CD1c-positive myeloid dendritic cell (primary cell): ENCODE data around the gene GAMT.

Experiments
- DNase-seq: peaks from one replicate; pipeline ENCODE4 v3.0.0-alpha.2; 2016; ENCODE audit errors: extremely low spot score

The GAMT gene

DNA sequence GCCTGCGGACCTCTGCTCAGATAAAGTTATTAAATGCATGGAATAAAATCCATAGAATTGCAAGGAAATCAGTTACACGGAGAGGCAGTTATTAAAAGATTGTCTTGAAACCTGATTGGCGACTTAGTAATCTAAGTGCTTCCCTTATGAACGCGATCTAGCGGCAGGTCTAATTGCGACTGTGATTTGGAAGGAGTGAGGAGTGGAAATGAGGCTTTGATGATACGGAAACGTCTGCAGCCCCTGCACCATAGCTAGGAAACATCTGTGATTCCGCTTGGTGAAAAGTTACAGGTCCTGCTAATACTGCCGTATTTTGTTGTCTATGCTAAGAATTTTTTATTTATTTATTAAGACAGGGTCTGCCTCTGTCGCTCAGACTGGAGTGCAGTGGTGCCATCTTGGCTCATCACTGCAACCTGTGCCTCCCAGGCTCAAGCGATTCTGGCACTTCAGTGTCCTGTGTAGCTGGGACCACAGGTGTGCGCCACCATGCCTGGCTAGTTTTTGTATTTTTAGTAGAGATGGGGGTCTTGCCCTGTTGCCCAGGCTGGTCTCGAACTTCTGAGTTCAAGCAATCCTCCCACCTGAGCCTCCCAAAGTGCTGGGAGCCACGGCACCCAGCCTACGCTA, 16.7 kb downstream of the GAMT start:
- DNase-seq = peak; percentile 20

DNA sequence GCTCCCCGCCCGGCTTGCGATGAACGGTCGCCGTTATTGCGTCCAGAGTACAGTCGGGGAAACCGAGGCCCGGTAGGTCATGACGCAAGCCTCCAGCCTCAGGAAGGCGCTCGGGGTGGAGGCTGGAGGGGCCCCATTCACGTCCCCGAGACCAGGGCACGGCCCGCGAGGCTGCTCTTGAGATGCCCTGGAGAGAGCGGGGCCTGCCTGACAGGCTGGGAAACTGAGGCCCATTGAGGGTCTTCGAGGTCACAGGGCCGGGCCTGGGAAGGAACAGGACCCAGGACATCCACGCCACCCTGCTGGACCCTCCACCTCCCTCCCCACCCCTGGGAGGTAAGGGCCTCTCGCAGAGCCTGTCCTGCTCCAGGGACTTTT, 17.3 kb downstream of the GAMT start:
- no peak for DNase-seq

GRCh38 chr19:1383312-1384084, 17.8 kb downstream of the GAMT start, which contains the start of gene NDUFS7:
Gene NDUFS7, plus strand, starts transcription at chr19:1383907. Its CDS starts 20 bp downstream, at chr19:1383927.
- peak; percentile 96 for DNase-seq

- DNase-seq = no peak
Observed at GRCh38 chr19:1383017-1383311, 18.4 kb downstream of the GAMT start.

DNA sequence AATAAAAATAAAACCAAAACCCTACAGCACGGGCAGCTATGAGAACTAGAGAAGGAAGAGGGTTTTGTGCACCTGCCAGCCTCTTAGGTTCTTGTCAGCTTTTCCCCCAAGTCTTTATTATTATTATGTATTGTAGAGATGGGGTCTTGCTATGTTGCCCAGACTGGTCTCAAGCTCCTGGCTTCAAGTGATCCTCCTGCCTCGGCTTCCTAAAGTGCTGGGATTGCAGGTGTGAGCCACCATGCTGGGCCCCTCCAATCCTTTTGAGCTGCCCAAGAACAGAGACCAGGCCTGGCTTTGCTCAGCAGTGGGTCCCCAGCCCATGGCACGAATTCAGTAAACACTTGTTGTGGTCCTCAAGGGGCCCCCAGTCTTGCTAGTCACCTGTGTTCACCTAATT, 19.1 kb downstream of the GAMT start:
- DNase-seq = no peak

GRCh38 chr19:1379961-1380489, 21.3 kb downstream of the GAMT start:
- no peak for DNase-seq

GRCh38 chr19:1379126-1379905, 22.0 kb downstream of the GAMT start:
- DNase-seq = no peak

- no peak for DNase-seq
Observed at GRCh38 chr19:1377965-1378785, 23.2 kb downstream of the GAMT start.

GRCh38 chr19:1377176-1377964, 24.0 kb downstream of the GAMT start:
- no peak for DNase-seq

DNA sequence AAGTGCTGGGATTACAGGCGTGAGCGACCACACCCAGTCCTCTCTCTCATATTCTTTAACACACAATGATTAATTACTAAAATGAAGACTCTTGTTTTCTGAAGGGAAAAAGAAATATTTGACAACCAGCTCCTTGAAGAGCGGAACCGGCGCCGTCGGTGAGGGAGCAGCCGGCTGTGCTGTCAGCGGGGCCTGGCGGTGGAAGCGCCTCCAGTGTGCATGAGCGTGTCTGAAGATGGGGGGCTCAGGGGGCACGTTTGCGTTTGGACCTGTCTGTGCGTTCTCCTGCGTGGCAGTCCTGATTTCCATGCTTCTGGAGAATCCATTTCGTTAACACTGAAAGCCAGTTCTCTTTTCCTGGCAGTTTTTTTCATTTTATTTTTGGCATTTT, 24.9 kb downstream of the GAMT start:
- DNase-seq = no peak

- DNase-seq = no peak
Observed at GRCh38 chr19:1374250-1374577, 27.1 kb downstream of the GAMT start.

DNA sequence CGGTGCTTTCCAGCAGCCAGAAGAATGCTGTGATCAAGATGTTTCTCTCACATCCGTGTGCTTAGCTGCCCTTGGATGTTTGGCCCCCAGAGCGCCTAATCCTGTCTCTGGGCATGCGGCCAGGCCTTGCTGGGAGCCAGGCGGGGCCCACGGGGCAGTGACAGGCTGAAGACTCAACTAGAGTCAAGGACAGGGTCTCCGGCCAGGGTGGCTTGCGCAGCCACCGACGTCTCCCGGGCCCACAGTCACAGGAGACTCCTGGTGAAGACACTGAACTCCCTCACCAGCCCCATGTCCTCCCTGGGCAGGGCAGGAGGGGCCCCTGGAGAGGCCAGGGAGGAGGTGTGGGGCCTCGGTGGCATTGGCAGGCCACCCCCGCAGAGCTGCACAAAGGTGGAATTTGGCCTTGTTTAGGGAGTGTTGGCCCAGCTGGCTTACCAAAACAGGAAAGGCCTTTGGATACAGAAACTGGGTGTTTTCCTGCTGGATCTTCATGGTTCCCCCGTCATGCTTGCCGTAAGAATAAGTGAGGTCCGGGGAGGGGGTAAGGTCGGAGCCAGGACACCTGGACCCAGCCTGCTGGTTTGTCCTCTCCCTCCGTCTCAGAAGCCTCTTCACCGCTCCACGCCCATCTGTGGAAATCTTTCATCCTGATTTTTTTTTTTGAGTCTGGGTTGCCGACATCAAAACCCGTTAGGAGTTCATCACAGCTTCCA, 27.6 kb downstream of the GAMT start:
- DNase-seq = no peak

- DNase-seq = no peak
Observed at GRCh38 chr19:1373042-1373533, 28.3 kb downstream of the GAMT start.

GRCh38 chr19:1370579-1371361, 30.6 kb downstream of the GAMT start:
- DNase-seq = no peak

DNA sequence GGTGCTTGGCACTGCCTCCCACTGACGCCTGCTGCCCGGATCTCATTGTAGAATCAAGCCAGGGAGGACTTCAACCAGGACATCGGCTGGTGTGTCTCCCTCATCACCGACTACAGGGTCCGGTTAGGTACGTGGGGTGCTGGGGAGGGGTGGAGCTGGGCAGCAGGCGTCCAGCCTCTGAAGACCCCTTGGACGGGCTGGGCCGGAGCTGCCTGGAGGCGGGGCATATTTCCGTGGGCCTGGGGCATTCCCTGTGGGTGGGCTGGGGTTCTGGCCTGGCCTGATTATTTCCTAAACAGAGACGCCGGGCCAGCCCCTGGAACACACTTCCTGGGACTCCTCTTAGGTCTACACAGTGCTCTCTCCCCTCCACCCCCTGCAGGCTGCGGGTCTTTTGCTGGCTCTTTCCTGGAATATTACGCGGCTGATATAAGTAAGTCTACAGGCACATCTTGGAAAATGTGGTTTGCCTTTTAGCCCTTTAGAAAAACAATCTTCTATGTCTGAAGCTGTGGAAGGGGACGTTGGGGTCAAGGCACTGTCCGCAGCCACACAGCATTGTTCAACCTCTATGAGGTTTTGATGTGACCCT, 32.0 kb downstream of the GAMT start:
- DNase-seq = no peak

GRCh38 chr19:1366899-1367870, 34.2 kb downstream of the GAMT start:
- peak; percentile 50 for DNase-seq

DNA sequence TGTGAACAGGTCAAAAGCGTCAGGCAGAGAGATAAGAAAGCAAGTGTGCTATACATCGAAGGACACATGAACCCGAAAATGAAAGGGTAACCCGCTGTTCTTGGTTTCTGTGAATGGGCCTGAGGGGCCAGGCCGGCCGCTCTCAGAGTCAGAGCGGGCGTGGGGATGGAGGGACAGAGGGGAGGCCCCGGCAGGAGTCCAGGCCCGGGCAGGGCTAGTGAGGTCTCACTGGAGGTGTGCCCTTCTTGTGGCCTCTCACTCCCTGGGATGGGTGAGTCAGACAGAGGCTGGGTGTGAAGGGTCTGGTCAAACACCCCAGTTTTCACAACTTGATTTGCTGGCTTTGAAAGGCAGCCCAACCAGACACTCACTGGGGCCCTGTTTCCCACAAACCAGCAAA, 35.0 kb downstream of the GAMT start:
- no peak for DNase-seq
